Mucosa of descending colon (tissue), 3 donors: Measurements from ENCODE around the gene DDX10. TPM values are rescaled to one million over a fixed set of nuclear protein-coding genes. Genes with fewer than 3 reads are reported as not detected.
A peak's percentile ranks its signal among the peaks of the same experiment; 100 is the strongest.
"Not testable (repeated sequence)": the region's sequence is repeated elsewhere in the genome, so short reads cannot be mapped to it uniquely, and the experiment has no call there.

Source experiments
- ATAC-seq: fragments of 200-7000 bp; cut with Tn5 transposase; one replicate; pipeline ENCODE4 v1.9.1; 2020; ENCODE audit warnings: mild to moderate bottlenecking, moderate library complexity
- DNase-seq, 3 donors: peaks; one replicate each; pipeline ENCODE4 v3.0.0-alpha.2; 2020
- H3K36me3 ChIP-seq: fragments of 200-600 bp; one replicate; pipeline ENCODE4 v1.8.0; 2021; ENCODE audit warnings: low read depth, mild to moderate bottlenecking
- H3K4me1 ChIP-seq: fragments of 200-600 bp; one replicate; pipeline ENCODE4 v1.8.0; 2021; ENCODE audit warnings: low read depth, mild to moderate bottlenecking
- H3K4me3 ChIP-seq: fragments of 200-600 bp; one replicate; pipeline ENCODE4 v1.8.0; 2021; ENCODE audit warnings: mild to moderate bottlenecking
- H3K9me3 ChIP-seq: fragments of 200-600 bp; one replicate; pipeline ENCODE4 v1.8.0; 2021; ENCODE audit warnings: mild to moderate bottlenecking
- intact Hi-C, 2 donors: fragments of 100-400 bp; cut with DNase I in 1 of 2; cut with micrococcal nuclease in 1 of 2; formaldehyde crosslinking; loops; one replicate each; pipeline versions ENCODE4 v1.11.0 to v1.11.1; 2022; cut with DNase I, micrococcal nuclease
- total RNA-seq, 3 donors: library from RNA; stranded (reverse); fragmentation: NEBNext Ultra II Directional in 2 of 3; extraction: Animal tissue kit (Norgen Biotek cat#: 25700) in 2 of 3; gene quantifications; one replicate each; pipeline versions ENCODE4 v1.2.1 to v1.2.4, GENCODE V29; 2021 to 2023
- TF ChIP-seq, protein P1 (sequence below): fragments of 200-600 bp; IDR thresholded peaks from one replicate; pipeline ENCODE4 v1.8.0; 2022; ENCODE audit warnings: antibody characterized with exemption, mild to moderate bottlenecking
- donor health status: DM: no; HTN: no; CAD: no; lungs with moderate emphysema.
- donor health status: DM: no; HTN: no; CAD: no.
- donor health status: DM: no; HTN: yes; CAD: no.

The DDX10 gene
- total RNA-seq, 3 donors from 2014 or later = 16.1 to 18.3 (median 17.3) TPM

DNA sequence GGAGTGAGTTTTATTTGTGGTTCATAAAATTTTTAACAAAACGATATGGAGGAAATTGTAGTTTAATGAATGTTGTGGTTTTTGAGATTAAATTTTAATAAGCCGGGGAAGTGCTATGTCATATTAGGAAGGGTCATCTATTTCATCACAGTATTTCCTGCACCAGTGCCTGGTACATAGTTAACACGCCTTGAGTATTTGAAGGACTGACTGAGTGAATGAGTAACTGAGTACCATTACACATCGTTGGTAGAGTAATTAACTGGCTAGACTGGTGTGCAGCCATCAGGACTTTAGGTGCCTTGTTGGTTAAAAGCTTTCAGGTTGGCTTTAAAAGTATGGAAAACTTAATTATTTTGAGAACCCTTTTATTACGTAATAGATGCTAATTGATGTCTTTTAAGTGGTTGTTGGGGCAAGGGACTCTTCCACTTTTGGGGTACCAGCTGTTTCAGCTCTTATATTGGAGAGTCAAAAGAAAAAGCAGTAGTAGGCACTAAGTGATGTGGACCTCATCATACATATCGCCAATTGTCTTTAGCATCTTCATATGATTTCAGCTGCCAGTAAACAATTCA is 101.8 kb downstream of the DDX10 start:
- ATAC-seq = no peak

DNA sequence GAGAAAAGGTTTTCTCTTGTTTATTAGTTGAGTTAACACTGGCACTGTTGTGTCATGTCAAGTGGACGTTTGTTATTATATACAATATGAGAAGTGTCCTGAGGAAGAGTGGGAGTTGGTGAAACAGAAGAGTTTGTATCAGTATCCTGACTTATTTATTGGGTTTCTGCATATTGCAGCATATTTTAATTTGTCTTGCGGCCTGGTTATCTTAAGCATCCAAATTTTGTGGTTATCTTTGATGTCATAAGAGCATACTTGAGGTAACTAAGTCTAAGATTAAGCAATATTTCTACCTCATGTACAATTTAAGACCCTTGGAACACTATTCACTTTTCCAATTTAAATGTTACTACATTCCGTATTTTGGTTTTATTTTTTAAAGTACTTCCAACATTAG is 103.5 kb downstream of the DDX10 start:
- Histone ChIP-seq H3K36me3 (no peaks in the 10 kb centered on the region), H3K9me3 (no peaks in the 10 kb centered on the region), H3K4me1 (no peaks in the 10 kb centered on the region), H3K4me3 (no peak overlapping the region)
- intact Hi-C loops = no loop called here
- TF ChIP-seq, protein P1, sequence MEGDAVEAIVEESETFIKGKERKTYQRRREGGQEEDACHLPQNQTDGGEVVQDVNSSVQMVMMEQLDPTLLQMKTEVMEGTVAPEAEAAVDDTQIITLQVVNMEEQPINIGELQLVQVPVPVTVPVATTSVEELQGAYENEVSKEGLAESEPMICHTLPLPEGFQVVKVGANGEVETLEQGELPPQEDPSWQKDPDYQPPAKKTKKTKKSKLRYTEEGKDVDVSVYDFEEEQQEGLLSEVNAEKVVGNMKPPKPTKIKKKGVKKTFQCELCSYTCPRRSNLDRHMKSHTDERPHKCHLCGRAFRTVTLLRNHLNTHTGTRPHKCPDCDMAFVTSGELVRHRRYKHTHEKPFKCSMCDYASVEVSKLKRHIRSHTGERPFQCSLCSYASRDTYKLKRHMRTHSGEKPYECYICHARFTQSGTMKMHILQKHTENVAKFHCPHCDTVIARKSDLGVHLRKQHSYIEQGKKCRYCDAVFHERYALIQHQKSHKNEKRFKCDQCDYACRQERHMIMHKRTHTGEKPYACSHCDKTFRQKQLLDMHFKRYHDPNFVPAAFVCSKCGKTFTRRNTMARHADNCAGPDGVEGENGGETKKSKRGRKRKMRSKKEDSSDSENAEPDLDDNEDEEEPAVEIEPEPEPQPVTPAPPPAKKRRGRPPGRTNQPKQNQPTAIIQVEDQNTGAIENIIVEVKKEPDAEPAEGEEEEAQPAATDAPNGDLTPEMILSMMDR = no peak
- DNase-seq (no peak), ATAC-seq (no peak)

More for the DNA sequence above, 101.8 kb downstream of the DDX10 start:
- TF ChIP-seq, protein P1 = no peak
- no peak for DNase-seq
- Histone ChIP-seq H3K36me3 (no peaks in the 10 kb centered on the region), H3K4me3 (no peak overlapping the region), H3K4me1 (no peaks in the 10 kb centered on the region), H3K9me3 (no peaks in the 10 kb centered on the region)
- intact Hi-C loops = no loop called here

DNA sequence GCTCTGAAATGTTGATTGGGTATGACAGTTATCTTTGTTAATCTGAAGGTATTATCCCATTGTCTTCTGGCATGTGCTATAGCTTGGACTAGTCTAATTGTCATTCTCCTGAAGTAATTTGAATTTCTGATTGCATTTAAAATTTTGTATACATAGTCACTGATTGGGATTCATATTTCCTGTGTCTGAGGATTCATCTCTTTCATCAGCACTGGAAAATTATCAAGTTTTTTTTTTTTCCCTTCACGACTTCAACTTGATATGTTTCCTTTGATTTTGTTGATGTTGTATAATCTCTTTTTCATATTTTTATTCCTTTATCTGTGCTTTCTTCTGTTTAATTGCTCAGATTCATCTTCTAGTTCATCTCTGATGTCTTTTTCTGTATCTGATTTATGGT is 104.1 kb downstream of the DDX10 start:
- no peaks in the 10 kb centered on the region for H3K36me3 ChIP-seq
- H3K4me3 ChIP-seq = no peak overlapping the region
- intact Hi-C loops = no loop called here
- TF ChIP-seq, protein P1 = no peak
- ATAC-seq = no peak
- H3K4me1 ChIP-seq = no peaks in the 10 kb centered on the region
- H3K9me3 ChIP-seq = no peaks in the 10 kb centered on the region
- no peak for DNase-seq

DNA sequence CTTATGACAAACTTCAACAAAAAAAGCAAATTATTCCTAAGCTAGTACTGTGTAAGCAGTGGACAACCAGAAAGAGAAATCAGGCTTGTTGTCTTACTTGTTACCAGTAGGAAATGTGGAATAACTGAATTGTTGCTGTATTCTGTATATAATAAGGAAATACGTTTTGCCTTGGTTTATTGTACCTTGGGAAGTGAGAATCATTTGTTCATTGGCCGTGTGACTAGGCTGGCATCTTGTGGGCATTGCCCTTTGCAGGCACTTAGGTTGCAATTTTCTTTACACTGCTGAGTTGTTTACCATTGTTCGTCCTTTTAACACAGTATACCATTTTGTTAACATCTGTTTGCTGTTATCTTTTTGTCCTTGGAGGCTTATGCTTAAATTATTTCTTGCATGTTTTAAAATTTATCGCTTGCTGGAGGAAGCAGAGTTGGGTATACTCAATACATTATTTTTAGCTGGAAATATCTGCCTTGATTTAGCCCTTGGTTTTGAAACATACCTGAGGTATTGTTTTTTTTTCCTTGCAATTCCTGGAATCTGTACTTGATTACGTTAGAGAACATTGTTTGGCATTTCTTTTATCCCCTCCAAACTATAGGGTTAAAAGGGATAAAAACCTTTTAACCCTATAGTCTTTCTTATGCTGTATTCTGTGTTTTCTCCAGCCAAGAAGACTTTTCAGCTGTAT is 109.3 kb downstream of the DDX10 start:
- Histone ChIP-seq H3K4me1 (no peaks in the 10 kb centered on the region), H3K36me3 (no peaks in the 10 kb centered on the region), H3K9me3 (no peaks in the 10 kb centered on the region), H3K4me3 (no peak overlapping the region)
- ATAC-seq = peak; percentile 50
- DNase-seq = no peak
- intact Hi-C loops = no loop called here
- TF ChIP-seq, protein P1 = no peak

DNA sequence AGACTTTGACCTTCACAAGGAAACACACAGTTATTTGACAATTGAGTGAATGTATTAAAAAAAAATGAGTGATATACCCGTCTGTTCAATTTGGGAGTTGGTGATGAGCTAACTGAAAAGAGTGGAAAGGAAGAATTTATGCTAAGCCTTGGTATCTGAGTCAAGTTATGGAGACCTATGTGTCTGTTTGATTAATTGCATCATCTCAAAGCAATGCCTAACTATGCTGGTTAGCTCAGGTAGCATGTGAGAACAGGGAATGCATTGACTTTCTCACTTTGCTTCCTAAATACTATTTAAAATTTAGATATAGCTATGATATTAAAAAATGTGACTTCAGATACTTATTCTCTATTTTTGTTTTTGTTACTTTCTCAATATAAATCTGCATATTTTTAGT is 110.5 kb downstream of the DDX10 start:
- DNase-seq (no peak), ATAC-seq (no peak)
- Histone ChIP-seq H3K4me3 (no peak overlapping the region), H3K9me3 (no peaks in the 10 kb centered on the region), H3K36me3 (no peaks in the 10 kb centered on the region), H3K4me1 (no peaks in the 10 kb centered on the region)
- intact Hi-C loops = no loop called here
- TF ChIP-seq, protein P1 = no peak

DNA sequence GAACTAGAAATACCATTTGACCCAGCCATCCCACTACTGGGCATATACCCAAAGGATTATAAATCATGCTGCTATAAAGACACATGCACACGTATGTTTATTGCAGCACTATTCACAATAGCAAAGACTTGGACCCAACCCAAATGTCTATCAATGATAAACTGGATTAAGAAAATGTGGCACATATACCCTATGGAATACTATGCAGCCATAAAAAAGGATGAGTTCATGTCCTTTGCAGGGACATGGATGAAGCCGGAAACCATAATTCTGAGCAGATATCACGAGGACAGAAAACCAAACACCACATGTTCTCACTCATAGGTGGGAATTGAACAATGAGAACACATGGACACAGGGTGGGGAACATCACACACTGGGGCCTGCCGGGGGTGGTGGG is 114.3 kb downstream of the DDX10 start:
- ATAC-seq, H3K9me3 ChIP-seq, H3K36me3 ChIP-seq, intact Hi-C loops, DNase-seq, H3K4me3 ChIP-seq, H3K4me1 ChIP-seq: not testable (repeated sequence)
